ENCODE data around the gene MYBL2.

The MYBL2 gene

GRCh38 chr20:43681991-43682410, 15.1 kb downstream of the MYBL2 start:
- DNase-seq (ENCODE audit: low read depth, low spot score): no peak

GRCh38 chr20:43682446-43682845, 15.5 kb downstream of the MYBL2 start:
- DNase-seq (ENCODE audit: low read depth, low spot score): no peak

GRCh38 chr20:43686820-43687219, 19.9 kb downstream of the MYBL2 start:
- DNase-seq (ENCODE audit: low read depth, low spot score): no peak

GRCh38 chr20:43689165-43689564, 22.3 kb downstream of the MYBL2 start:
- no peak for DNase-seq (ENCODE audit: low read depth, low spot score)

- no peak for DNase-seq (ENCODE audit: low read depth, low spot score)
These were observed 24.2 kb downstream of the MYBL2 start for GRCh38 chr20:43690943-43691598.

GRCh38 chr20:43691928-43692524, 25.1 kb downstream of the MYBL2 start:
- DNase-seq (ENCODE audit: low read depth, low spot score): no peak

- no peak for DNase-seq (ENCODE audit: low read depth, low spot score)
These were observed 27.8 kb downstream of the MYBL2 start for GRCh38 chr20:43694763-43695162.

GRCh38 chr20:43695571-43695970, 28.7 kb downstream of the MYBL2 start:
- DNase-seq (ENCODE audit: low read depth, low spot score): no peak

- DNase-seq (ENCODE audit: low read depth, low spot score): no peak
These were observed 33.1 kb downstream of the MYBL2 start for GRCh38 chr20:43699941-43700565.

GRCh38 chr20:43700627-43701026, 33.7 kb downstream of the MYBL2 start:
- no peak for DNase-seq (ENCODE audit: low read depth, low spot score)

- DNase-seq (ENCODE audit: low read depth, low spot score): no peak
These were observed 35.6 kb downstream of the MYBL2 start for GRCh38 chr20:43702502-43702901.

GRCh38 chr20:43710370-43711044, 43.6 kb downstream of the MYBL2 start:
- no peak for DNase-seq (ENCODE audit: low read depth, low spot score)

GRCh38 chr20:43711098-43711654, 44.3 kb downstream of the MYBL2 start:
- DNase-seq (ENCODE audit: low read depth, low spot score): no peak

GRCh38 chr20:43715044-43715443, 48.1 kb downstream of the MYBL2 start:
- DNase-seq (ENCODE audit: low read depth, low spot score): no peak

- no peak for DNase-seq (ENCODE audit: low read depth, low spot score)
These were observed 48.6 kb downstream of the MYBL2 start for GRCh38 chr20:43715511-43715910.

GRCh38 chr20:43716123-43716522, 49.2 kb downstream of the MYBL2 start:
- no peak for DNase-seq (ENCODE audit: low read depth, low spot score)

GRCh38 chr20:43716757-43717615, 50.1 kb downstream of the MYBL2 start:
- no peak for DNase-seq (ENCODE audit: low read depth, low spot score)

- DNase-seq (ENCODE audit: low read depth, low spot score): no peak
These were observed 50.7 kb downstream of the MYBL2 start for GRCh38 chr20:43717616-43717995.

GRCh38 chr20:43720007-43720406, 53.1 kb downstream of the MYBL2 start:
- no peak for DNase-seq (ENCODE audit: low read depth, low spot score)

GRCh38 chr20:43721097-43721428, 54.1 kb downstream of the MYBL2 start:
- DNase-seq (ENCODE audit: low read depth, low spot score): no peak

- no peak for DNase-seq (ENCODE audit: low read depth, low spot score)
These were observed 54.7 kb downstream of the MYBL2 start for GRCh38 chr20:43721429-43722152.

All from smooth muscle cell of the brain vasculature (primary cell).